ENCODE results near the gene ZACN. TPM values are rescaled to one million over a fixed set of nuclear protein-coding genes. Genes with fewer than 3 reads are reported as not detected.

Gene ZACN
- total RNA-seq, 1 donor from 2014 or later, result not detected

DNA sequence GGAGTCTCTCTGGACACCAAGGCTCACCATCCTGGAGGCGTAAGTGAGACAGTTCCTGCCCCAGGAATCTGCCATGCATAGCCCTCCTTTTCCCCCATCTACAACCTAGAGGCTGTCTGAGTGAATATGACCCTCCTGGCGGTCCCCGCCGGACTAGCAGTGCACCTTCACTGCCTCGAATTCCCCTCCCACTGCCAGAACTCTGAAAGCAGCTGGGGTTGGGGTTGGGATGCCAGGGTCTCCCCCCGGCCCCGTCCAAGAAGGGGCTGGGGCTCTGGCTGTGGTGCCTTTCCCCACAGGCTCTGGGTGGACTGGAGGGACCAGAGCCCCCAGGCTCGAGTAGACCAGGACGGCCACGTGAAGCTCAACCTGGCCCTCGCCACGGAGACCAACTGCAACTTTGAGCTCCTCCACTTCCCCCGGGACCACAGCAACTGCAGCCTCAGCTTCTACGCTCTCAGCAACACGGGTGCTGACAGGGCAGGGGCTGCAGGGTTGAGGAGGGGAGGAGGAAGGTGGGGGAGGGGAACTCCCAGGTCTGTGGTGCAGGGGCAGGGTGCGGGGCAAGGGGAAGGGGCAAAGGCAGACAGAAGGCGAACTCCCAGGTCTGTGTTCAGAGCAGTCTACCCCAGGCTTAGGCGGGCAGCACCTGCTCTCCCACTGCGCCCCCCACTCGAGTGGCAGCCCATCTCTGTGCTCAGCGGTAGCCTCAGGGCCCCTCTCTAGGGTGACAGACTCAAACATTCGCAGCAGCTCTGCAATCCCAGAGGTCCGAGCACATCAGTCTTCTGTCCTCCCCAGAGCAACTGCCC is 1.2 kb downstream of the ZACN start:
- intact Hi-C loops (cut with DNase I), result no loop called here
- no peak for DNase-seq (ENCODE audit: low spot score)

GRCh38 chr17:76080768-76081287 is 1.8 kb downstream of the ZACN start:
- no peak for DNase-seq (ENCODE audit: low spot score)
- intact Hi-C loops (cut with DNase I), result no loop called here

DNA sequence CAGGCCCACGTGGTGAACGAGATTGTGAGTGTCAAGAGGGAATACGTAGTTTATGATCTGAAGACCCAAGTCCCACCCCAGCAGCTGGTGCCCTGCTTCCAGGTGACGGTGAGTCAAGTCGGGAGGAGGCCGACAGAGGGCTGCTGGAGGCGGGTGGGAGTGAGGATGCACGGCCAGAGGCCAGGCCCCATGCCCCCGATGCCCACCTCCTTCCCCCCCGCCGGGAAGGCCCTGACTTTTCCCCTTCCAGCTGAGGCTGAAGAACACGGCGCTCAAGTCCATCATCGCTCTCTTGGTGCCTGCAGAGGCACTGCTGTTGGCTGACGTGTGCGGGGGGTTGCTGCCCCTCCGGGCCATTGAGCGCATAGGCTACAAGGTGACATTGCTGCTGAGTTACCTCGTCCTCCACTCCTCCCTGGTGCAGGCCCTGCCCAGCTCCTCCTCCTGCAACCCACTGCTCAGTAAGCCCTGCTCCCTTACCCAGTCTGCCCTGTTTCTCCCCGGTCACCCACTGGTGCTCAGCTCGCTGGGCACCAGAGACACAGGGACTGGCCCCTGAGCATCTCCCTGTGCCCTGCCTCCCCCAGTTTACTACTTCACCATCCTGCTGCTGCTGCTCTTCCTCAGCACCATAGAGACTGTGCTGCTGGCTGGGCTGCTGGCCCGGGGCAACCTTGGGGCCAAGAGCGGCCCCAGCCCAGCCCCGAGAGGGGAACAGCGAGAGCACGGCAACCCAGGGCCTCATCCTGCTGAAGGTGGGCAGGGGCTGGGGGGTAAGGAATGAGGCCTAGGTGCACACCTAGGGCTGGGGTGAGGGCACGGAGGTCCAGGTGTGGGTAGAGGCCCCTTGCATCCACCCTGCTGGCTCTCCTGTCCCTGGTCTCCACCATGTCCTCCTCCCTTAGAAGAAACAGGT is 2.6 kb downstream of the ZACN start:
- intact Hi-C loops (cut with DNase I), result no loop called here
- peak; percentile 38 for DNase-seq (ENCODE audit: low spot score)

GRCh38 chr17:76082326-76083251 is 3.6 kb downstream of the ZACN start:
- intact Hi-C loops (cut with DNase I), result no loop called here

GRCh38 chr17:76083536-76084182 is 4.7 kb downstream of the ZACN start:
- intact Hi-C loops (cut with DNase I), result no loop called here
- DNase-seq (ENCODE audit: low spot score), result peak; percentile 68

More at GRCh38 chr17:76082326-76083251, 3.6 kb downstream of the ZACN start:
- DNase-seq (ENCODE audit: low spot score), result no peak

DNA sequence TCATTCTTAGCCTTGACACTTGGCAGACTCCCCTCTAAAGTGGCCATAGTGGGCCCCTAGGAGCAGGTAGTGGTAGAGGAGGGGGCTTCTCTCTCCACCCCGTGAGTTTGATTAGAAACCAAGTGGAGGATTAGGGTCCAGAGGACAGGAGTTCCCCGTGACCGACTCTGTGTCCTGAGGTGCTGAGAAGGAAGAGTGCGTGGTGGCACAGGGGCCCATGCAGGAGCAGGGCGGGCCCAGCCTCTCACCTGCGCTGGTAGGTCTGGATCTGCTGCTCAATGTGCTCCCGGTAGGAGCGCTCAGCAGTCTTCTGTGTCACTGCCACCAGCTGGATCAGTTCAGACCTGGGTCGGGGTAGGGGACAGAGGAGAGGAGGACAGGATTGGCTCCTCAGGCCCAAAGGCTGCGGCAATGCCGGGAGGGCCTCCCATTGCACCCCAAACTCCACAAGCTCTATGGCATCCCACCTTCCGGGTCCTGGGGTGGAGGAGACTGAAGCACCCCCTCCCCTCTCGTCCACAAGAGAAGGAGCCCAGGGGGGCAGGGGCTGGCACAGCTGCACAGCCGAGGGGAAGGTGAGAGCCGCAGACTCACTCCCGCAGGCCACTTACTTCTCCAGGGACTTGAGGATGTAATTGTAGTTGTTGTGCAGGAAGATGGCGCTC is 6.2 kb downstream of the ZACN start:
- intact Hi-C loops (cut with DNase I), result no loop called here

GRCh38 chr17:76085731-76086366 is 6.9 kb downstream of the ZACN start:
- intact Hi-C loops (cut with DNase I), result no loop called here
- peak; percentile 63 for DNase-seq (ENCODE audit: low spot score)

More for the DNA sequence above, 6.2 kb downstream of the ZACN start:
- peak; percentile 67 for DNase-seq (ENCODE audit: low spot score)

DNA sequence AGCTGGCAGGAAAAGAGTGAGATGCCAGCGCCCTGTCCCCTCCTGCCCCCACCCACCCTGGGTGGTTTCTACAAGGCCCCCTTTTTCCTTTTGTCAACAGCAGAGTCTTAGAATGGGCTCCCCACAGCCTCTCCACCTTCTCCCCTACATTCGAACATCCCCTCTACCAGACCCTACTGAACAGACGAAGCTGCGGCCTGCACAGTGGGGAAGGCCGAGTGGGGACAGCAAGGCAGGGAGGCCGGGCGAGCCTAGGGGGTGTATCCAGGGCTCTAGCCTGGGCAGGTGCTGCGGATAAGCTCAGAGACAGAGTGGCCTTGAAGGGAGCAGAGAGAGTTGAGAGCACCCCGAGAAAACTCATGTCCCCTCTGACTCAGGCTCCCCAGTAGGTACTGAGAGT is 7.4 kb downstream of the ZACN start:
- intact Hi-C loops (cut with DNase I), result no loop called here
- DNase-seq (ENCODE audit: low spot score), result no peak

- no peak for DNase-seq (ENCODE audit: low spot score)
- intact Hi-C loops (cut with DNase I), result no loop called here
Measured at GRCh38 chr17:76087531-76087930, 8.5 kb downstream of the ZACN start.

DNA sequence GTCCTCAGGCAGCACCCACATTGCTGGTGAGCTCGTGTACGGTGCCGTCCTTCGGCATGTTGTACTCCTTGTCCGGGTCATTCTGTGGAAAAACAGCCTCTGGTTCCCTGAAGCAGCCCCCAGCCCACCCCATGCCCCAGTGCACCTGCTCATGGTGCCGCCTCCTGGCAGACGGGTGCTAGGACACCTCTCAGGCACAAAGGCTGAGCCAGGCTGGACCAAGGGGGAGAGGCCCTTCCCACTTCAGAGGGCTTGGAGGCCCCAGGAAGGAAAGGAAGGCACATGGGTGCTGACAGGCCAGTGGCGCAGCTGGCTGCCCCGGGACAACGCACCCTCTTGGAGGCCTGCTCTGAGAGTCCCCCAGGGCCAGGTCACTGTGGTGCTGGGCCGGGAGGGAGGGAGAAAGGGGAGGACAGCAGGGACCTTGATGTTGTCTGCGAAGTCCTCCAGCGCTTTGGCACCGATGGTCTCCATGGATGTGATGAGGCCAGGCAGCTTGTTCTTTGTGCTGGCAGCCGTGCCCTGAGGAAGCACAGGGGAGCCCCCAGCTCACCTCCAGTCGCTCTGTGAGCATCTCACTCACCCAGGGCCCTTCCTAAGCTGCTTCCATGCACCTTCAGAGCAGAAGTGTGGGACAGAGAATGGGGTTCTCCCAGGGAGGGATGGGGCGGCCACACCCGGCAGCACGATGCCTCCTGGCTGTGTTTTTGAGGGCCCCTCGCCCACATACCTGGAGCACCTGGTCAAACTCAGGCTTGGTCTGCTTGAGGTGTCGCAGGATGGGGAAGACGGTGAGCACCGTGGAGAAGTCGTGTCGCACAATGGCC is 9.3 kb downstream of the ZACN start:
- intact Hi-C loops (cut with DNase I), result no loop called here
- DNase-seq (ENCODE audit: low spot score), result no peak

GRCh38 chr17:76088868-76089576 is 10.0 kb downstream of the ZACN start:
- intact Hi-C loops (cut with DNase I), result no loop called here

DNA sequence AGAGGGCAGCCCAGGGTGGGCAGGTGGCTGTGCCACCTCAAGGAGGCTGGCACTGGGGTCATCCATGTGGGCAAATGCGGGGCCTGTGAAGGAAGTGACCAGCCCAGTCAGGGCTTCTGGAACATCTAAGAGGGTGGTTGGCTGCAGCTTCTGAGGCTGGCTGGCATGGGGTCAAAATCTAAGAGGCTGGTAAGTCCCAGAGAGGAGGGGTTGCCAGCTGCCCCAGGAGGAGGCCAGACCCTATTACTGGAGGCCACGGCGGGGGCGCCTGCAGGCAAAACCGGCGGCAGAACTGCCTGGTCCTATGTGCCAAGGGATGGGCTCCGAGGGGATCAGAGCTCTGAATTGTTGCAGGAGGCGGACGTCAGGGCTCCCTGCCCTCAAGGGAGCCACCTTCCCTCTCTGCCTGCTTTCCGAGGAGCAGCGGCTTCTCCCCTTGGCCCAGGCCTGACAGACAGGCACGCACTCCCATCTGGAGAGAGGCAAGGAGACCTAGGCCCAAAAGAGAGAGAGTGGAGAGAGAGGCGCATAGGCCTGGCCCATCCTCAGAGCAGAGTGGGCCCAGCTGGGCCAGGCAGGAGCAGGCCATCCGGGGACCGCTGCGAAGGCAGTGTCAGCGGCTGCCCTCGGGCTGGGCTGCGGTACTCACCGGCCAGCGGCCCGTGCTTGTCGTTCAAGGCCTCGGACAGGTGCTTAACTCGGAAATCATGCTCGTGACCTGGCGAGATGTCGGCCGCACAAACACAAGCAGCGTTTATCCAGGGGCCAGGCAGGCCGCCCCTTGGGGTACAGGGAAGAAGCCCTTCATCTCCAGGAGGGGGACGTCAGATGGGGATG is 10.9 kb downstream of the ZACN start:
- DNase-seq (ENCODE audit: low spot score), result no peak
- intact Hi-C loops (cut with DNase I), result no loop called here

More at GRCh38 chr17:76088868-76089576, 10.0 kb downstream of the ZACN start:
- DNase-seq (ENCODE audit: low spot score), result no peak

DNA sequence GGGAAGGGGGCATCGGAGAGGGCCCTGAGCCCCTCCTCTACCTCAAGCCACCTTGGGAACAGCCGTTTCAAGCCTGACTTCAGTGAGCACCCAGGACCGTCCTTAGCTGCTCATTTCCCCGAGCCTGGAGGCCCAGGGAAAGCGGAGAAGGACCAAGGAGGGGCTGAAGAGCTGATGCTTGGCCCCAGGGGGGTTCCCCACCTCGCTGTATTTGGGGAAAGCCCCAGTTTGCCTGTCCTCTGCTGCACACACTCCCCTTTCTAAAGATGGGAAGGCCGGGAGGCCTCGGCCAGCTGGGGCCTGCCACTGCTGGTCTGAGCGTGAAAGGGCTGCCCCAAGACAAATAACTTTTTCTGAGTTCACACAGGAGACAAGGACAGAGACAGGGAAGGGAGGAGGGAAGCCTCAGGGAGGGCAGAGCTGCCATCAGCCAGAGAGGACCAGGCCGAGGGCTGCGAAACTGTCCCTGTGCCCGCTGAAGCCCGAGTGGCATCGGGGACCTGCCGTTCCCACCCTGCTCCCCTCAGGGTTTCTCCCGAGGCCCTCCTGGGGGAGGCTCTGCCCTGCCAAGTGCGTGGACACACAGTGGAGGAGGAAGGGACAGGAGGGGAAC is 11.6 kb downstream of the ZACN start:
- DNase-seq (ENCODE audit: low spot score), result no peak

DNA sequence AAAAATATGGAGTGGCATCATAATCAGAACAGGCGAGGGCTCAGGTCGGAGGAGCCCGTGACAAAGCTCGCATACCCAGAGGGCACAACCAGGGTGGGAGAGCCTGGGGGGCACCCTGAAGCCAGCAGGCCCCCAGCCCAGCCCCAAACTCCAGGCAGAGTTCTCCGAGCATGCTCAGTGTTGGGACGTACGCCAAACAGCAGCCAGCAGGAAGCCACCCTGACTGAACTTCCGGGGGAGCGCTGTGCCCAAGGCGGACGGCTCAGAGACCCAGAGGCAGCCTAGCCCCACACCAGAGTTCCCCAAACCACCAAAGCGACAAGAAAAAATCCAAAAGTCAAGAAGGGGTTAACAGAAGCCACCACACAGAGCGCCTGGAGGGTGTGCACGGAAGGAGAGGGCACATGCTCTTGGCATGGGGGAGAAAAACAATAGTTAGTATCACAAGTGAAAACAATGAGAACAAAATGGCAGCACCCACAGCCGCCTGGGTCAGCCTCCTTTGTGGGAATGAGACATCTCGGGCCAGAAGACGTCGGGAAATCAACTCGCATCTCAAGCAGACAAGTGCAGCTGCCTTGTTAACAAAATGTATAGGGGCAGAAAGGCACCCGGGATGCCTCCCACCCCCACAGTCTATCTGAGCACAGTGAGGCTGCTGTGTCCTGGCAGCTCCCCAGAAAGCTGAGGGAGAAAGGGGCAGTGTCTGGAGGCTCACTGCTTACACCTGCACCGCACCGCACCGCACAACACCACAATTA is 12.7 kb downstream of the ZACN start:
- intact Hi-C loops (cut with DNase I), result no loop called here
- no peak for DNase-seq (ENCODE audit: low spot score)

More for the DNA sequence above, 11.6 kb downstream of the ZACN start:
- intact Hi-C loops (cut with DNase I), result no loop called here

All from cardiac septum (tissue), 1 donor.